ENCODE results near the gene MST1. TPM values are rescaled to one million over a fixed set of nuclear protein-coding genes. Genes with fewer than 3 reads are reported as not detected.
"Not testable (repeated sequence)": the region's sequence is repeated elsewhere in the genome, so short reads cannot be mapped to it uniquely, and the experiment has no call there.

Gene MST1
- total RNA-seq, 4 donors from 2014 or later, result 21.5 to 43.5 (median 40.7) TPM

DNA sequence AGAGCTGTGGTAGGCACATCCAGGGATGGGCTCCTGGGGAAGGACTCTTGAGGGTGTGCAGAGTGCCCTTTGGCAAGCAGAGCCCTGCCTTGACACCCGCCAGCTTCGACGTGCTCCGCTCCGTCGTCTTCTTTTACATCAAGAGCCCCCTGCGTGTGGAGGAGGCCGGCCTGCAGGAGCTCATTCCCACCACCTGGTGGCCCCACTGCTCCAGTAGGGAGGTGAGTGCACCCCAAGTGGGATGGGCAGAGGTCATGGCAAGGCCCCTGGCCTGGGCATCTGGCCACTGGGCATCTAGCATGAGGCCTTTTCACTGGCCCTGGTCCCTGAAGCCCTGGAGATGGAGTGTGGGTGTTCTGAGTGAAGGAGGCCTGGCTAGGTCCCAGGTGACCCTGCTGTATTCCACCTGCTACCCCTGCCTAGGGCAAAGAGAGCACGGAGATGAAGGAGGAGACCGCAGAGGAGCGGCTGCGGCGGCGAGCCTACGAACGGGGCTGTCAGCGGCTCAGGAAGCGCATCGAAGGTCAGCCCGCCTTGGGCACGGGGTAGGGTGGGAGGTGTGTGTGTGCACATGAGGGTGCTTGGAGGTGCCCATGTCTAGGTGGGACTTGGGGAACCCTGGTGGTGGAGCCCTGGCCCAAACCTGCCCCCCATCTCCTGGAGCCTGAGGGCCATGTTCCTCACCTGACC, 12.3 kb upstream of the MST1 start:
- H3K4me3 ChIP-seq (replicated peaks in 1 of 3), result no peak overlapping the region
- no peak overlapping the region for H3K27ac ChIP-seq
- DNase-seq, result no peak
- intact Hi-C loops (cut with DNase I), result loop anchor here (10.0 kb wide), 1 partner anchor 203 kb away; the partner anchor contains the start of gene MST1R
- no peak for TF ChIP-seq POLR2A (IDR thresholded peaks at IDR 0.05)
- TF ChIP-seq, protein P1, sequence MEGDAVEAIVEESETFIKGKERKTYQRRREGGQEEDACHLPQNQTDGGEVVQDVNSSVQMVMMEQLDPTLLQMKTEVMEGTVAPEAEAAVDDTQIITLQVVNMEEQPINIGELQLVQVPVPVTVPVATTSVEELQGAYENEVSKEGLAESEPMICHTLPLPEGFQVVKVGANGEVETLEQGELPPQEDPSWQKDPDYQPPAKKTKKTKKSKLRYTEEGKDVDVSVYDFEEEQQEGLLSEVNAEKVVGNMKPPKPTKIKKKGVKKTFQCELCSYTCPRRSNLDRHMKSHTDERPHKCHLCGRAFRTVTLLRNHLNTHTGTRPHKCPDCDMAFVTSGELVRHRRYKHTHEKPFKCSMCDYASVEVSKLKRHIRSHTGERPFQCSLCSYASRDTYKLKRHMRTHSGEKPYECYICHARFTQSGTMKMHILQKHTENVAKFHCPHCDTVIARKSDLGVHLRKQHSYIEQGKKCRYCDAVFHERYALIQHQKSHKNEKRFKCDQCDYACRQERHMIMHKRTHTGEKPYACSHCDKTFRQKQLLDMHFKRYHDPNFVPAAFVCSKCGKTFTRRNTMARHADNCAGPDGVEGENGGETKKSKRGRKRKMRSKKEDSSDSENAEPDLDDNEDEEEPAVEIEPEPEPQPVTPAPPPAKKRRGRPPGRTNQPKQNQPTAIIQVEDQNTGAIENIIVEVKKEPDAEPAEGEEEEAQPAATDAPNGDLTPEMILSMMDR (IDR thresholded peaks at IDR 0.05), result peak in 1 of 6 experiments; percentile 29
- no peaks in the 10 kb centered on the region for H3K9me3 ChIP-seq
- no peaks in the 10 kb centered on the region for H3K27me3 ChIP-seq
- peaks cover 12 to 42% of the 10 kb centered on the region in 2 donors for H3K36me3 ChIP-seq
- H3K4me1 ChIP-seq, result no peaks in the 10 kb centered on the region
- 83 to 85% methylated on average over 21 of the region's 21 CpGs for WGBS, 2 donors

GRCh38 chr3:49700453-49701128, 11.3 kb upstream of the MST1 start:
- no peak overlapping the region for H3K27ac ChIP-seq
- no peaks in the 10 kb centered on the region for H3K9me3 ChIP-seq
- intact Hi-C loops (cut with DNase I), result loop anchor here (10.0 kb wide), 1 partner anchor 204 kb away; the partner anchor contains the start of gene MST1R
- no peak for DNase-seq
- peaks cover 10 to 35% of the 10 kb centered on the region in 2 donors for H3K36me3 ChIP-seq
- WGBS, 2 donors, result 86 to 92% methylated on average over 2 to 13 of the region's 13 CpGs
- TF ChIP-seq POLR2A (IDR thresholded peaks at IDR 0.05), result no peak
- TF ChIP-seq, protein P1 (IDR thresholded peaks at IDR 0.05), result no peak
- H3K4me3 ChIP-seq (replicated peaks in 1 of 3), result no peak overlapping the region
- no peaks in the 10 kb centered on the region for H3K27me3 ChIP-seq
- H3K4me1 ChIP-seq, result no peaks in the 10 kb centered on the region

DNA sequence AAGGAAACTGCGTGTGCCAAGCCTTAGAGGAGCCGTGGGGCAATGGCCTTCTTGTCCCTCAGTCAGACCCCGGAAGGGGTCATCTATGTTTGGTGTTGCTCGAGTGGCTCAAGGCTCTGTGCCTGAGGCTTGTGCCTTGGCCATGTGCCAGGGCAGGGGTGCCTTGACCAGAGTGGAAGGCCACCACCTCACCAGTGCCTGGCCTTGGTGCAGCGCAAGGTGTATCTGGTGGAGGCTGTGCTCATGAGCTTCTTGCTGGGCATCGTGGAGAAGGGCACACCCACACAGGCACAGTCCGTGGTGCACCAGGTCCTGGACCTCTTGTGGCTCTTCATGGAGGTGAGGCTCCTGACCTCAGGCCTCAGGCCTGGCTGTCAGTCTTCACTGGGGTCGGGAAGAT, 10.7 kb upstream of the MST1 start:
- H3K4me1 ChIP-seq, result no peaks in the 10 kb centered on the region
- H3K27ac ChIP-seq, result no peak overlapping the region
- H3K27me3 ChIP-seq, result no peaks in the 10 kb centered on the region
- H3K36me3 ChIP-seq, result peaks cover 4 to 32% of the 10 kb centered on the region in 2 donors
- 81 to 86% methylated on average over 6 to 8 of the region's 8 CpGs for WGBS, 2 donors
- no peaks in the 10 kb centered on the region for H3K9me3 ChIP-seq
- H3K4me3 ChIP-seq (replicated peaks in 1 of 3), result no peak overlapping the region
- TF ChIP-seq, protein P1 (IDR thresholded peaks at IDR 0.05), result no peak
- no peak for TF ChIP-seq POLR2A (IDR thresholded peaks at IDR 0.05)
- intact Hi-C loops (cut with DNase I), result loop anchor here (10.0 kb wide), 1 partner anchor 205 kb away; the partner anchor contains the start of gene MST1R
- DNase-seq, result no peak

GRCh38 chr3:49699281-49699979, 10.2 kb upstream of the MST1 start:
- no peaks in the 10 kb centered on the region for H3K27me3 ChIP-seq
- 85 to 88% methylated on average over 6 to 8 of the region's 16 CpGs for WGBS, 2 donors
- no peak for TF ChIP-seq POLR2A (IDR thresholded peaks at IDR 0.05)
- TF ChIP-seq, protein P1 (IDR thresholded peaks at IDR 0.05), result no peak
- H3K4me1 ChIP-seq, result no peaks in the 10 kb centered on the region
- DNase-seq, result no peak
- peaks cover 0 to 32% of the 10 kb centered on the region in 2 donors for H3K36me3 ChIP-seq
- H3K9me3 ChIP-seq, result no peaks in the 10 kb centered on the region
- H3K4me3 ChIP-seq (replicated peaks in 1 of 3), result no peak overlapping the region
- H3K27ac ChIP-seq, result no peak overlapping the region
- intact Hi-C loops (cut with DNase I), result no loop called here

DNA sequence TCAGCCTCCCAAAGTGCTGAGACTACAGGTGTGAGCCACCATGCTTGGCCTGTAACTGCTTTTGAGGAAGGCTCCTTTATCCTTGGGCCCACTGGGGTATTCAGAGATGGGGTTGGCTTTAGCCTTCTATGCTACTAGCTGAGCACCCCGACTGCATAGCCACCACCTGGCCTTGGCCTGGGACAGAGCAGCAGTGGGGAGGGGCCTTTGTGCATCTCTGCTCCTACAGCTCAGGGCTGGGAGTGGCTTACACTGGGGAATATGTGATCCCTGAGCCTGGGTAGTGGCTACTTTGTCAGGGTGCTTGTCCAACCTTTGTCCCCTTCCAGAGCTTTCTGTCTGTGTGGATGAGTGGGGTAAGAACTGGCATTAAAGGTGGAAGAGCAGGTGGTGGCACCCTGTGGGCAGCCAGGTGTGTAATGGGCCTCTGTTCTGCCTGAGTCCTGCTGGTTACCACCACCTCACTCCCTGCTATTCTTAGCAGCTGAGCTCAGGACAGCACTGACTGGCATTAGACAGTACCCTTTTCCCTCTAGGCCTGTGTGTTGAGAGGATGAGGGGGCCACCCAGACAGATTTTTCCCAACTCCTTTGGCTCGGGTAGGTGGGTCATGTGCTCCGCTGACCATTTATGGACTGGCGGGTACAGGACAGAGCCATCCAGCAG, 6.2 kb upstream of the MST1 start:
- H3K4me3 ChIP-seq (replicated peaks in 1 of 3); H3K27me3 ChIP-seq; H3K9me3 ChIP-seq; H3K27ac ChIP-seq; DNase-seq; intact Hi-C loops (cut with DNase I): not testable (repeated sequence)
- Histone ChIP-seq H3K36me3 (peaks cover 0 to 15% of the 10 kb centered on the region in 2 donors), H3K4me1 (peaks cover 5 to 10% of the 10 kb centered on the region in 2 donors)
- WGBS, 2 donors, result 90 to 94% methylated on average over 2 to 3 of the region's 4 CpGs

GRCh38 chr3:49694409-49695070, 5.3 kb upstream of the MST1 start:
- 60 to 63% methylated on average over 5 of the region's 6 CpGs for WGBS, 2 donors

DNA sequence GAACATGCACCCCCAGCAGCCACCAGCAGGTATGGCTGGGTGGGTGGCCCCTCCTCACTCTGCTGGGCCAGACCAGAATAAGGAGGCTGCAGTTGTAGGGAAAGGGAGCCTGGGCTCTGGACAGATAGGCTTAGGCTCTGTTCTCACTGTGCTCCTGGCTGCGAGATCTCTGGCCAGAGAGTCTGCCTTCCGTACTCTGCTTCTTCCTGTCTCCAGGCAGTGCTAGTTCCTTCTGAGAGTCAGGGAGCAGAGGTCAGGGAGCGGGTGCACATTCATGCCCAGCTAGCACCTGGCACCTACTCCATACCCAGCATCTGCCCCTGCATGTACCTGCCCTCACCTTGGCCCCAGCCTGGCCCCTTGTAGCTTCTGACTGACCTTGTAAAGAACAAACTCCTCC, 2.2 kb upstream of the MST1 start:
- intact Hi-C loops (cut with DNase I); H3K36me3 ChIP-seq; DNase-seq; H3K9me3 ChIP-seq; H3K27ac ChIP-seq; H3K4me3 ChIP-seq (replicated peaks in 1 of 3); H3K27me3 ChIP-seq: not testable (repeated sequence)
- WGBS, 2 donors, result 78 to 88% methylated on average over 3 of the region's 3 CpGs
- peaks cover 20 to 27% of the 10 kb centered on the region in 2 donors for H3K4me1 ChIP-seq

More at GRCh38 chr3:49694409-49695070, 5.3 kb upstream of the MST1 start:
- intact Hi-C loops (cut with DNase I); H3K27ac ChIP-seq; DNase-seq; H3K9me3 ChIP-seq; H3K4me3 ChIP-seq (replicated peaks in 1 of 3); H3K27me3 ChIP-seq: not testable (repeated sequence)
- peaks cover 13 to 17% of the 10 kb centered on the region in 2 donors for H3K4me1 ChIP-seq
- peaks cover 0 to 10% of the 10 kb centered on the region in 2 donors for H3K36me3 ChIP-seq

Measured in thyroid gland (tissue), 4 donors.